Hematopoietic multipotent progenitor cell treated with erythropoietin and hydrocortisone succinate and interleukin-3 and kit ligand, for 8 days (in vitro differentiated cells): ENCODE measurements around the gene CDCA5.

ENCODE experiments used
- DNase-seq: peaks from one replicate; pipeline ENCODE4 v3.0.0-alpha.2; 2015

The CDCA5 gene

DNA sequence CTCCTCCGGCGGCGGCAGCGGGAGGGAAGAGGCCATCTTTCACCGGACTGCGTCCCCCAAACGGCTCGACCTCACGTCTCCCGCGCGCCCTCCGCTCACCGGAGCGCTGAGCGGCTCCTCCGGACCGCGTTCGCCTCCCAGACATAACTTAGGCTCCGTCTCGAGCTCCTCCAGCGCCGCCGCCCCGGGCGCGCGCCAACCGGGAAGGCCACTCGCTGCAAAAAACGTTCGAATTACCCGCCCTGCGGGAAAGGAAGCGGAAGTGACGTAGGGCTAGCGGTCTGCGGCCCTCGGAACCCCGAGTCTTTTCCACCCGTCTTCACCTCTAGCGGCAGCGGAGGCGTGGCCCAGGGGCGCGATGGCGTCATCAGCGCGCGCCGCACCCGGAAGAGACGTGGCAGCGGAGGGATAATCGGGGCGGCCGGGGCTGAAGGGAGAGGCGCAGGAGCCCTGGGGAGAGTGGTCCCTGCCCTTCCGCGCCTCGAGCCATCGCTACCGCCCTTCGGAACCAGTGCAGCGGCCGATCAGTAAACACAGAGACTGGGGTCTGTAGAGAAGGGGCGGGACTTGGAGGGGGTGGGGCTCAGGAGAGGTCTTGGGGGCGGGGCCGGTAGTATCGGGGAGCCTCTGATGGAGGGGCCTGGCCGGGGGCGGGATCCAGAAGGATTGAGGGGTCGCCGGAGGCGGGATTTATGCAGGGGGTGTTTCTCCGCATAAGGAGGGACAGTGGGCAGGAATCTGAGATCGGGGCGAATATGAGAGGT lies at the start of gene CDCA5, which contains the start of gene ZFPL1:
Gene CDCA5, minus strand, starts transcription at position 207 of the 764 bp plus-strand sequence. Its CDS starts 62 bp downstream, at position 145.
Gene ZFPL1, plus strand, starts transcription at position 389 of the 764 bp plus-strand sequence. CDS start 477 bp downstream, outside the sequence.
- DNase-seq: peak; percentile 94

GRCh38 chr11:65132988-65133700 lies 49.3 kb upstream of the CDCA5 start:
- peak; percentile 69 for DNase-seq

DNA sequence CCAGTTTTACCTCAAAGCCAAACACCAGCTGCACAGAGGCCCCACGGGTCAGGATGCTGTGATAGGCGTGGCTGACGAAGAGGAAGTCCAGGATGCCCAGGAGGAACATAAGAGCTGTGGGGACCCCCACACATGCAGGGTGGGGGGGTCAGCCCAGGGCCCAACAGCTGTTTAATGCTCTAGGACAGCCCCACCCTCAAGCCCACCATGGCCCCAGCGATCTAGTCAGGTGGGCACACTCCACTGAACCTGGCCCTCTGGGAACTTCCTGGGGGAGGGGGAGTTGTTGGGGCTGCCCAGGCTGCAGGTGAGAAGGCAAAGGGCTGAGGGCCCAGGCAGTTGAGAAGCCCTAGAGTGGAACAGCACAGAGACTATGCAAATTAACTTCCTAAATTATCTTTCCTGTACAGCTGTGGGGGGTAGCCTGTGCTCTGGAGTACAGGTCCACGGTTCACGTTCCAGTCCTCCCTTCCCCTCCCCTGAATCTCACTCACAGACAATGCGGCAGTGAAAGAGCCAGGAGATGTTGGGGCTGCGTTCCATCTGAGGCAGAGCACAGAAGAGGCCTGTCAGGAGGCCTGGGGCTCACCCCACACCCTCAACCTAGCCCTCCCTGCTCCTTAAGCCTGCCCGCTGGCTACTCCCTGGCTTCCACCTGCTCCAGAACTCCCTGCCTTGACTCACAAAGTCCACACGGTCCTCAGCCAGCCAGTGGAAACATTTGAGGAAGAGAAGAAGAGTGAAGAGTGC lies 48.6 kb upstream of the CDCA5 start:
- DNase-seq: no peak

DNA sequence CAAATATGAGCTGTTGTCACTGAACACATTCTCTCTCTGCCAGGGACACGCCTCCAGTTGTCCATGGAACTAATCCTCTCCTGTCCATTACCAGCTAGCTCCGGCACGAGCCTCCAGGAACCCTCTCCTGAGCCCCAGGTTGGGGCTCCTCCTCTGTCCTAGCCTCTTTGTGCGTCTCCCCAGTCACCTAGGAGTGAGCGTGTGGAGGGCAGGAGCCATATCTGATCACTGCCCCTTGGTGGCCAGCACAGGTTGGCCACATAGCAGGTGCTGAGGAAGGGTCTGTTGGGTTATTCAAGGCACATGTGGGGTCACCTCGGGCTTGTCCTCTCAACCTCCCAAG lies 48.0 kb upstream of the CDCA5 start:
- no peak for DNase-seq

DNA sequence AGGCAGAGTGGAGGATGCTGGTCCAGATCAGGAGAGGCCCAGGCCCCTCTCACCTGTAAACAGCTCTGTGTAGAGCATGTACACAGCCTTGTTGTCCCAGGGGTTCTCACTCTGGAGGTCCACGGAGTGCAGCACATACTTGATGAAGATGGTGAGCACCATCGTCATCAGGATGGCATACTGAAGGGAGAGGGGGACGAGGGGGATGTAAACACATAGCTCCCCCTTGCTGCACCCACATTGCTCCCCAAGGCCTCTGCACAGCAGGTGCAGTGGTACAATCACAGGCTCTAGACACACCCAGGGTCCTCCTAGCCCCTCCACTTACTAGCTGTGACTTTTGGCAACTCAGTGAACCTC lies 47.6 kb upstream of the CDCA5 start:
- DNase-seq: no peak

- no peak for DNase-seq
Measured at GRCh38 chr11:65130631-65131416, 47.0 kb upstream of the CDCA5 start.

DNA sequence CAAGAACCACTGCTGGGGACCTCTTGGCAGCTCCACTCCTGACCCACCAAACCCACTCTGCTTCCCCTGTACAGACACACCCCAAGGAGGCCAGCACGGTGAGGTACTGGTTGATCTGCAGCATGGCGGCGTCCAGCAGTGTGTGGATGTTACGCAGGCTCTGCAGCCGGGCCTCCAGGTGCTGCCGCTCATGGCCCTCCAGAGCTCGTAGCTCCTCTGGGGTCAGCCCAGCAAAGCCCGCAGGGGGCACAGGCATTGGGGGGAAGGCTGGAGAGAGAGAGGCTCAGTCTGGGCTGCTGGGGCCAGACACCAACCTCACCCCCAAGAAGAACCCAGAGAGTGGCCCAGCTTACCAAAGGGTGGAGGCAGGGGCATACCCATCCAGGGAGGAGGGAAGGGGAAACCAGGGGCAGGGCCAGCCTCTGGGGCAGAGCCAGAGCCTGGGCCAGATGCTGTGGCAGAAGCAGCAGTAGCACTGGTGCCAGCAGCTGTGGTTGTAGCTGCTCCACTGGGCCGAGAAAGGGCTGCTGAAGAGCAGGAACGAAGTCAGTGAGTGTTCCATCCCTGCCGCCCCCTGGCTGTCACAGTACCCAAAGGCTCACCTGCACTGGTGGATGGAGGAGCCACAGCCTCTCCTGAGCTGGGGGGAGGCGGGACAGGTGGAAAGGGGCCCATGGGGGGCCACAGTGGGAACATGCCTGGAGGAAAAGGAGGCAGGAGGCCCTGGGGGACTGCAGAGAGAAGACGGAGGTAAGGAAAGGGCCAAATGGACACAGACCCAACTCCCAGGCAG lies 46.0 kb upstream of the CDCA5 start:
- DNase-seq: no peak

DNA sequence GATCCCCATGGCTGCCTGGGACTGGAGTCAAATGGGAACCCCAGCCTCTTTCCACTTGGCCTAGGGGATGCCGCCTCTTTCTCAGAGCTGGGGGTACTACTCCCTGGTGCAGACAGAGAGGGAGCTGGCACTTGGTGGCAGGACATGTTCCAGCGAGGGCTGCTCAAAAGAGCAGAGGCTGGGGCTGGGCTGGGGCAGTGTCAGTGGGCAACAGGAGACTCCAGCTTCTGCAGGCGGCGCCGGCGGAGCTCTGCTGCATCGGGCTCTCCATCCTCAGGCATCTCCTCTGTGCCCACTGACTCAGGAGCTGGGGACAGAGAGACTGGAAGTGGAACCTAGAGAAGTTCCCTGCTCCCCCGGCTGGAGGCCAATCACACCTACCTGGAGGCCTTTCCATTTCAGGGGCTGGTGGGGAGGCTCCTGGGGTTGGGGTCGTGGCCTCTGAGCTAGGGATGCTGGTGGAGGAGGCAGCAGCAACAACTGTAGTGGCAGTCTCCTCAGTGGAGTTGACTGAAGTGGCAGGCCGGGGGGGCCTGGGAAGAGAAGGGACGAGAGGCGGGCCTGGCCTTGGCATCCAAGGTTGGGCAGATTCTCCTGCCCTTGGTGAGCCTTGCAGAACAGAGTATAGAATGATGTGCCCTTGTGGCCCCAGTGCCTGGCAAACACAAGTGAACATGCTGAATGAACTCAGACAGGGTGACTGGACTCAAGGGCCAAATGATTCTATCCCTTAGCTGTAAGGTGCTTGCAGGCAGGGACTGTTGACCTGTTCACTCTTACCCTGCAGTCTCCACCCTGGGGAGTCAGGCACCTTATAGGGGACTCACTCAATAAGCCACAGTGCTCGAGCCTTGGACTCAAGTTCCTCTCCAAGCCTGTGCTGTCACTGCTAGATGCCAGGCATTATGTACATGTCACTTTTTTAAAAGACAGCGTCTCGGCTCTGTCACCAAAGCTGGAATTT lies 44.6 kb upstream of the CDCA5 start:
- no peak for DNase-seq

DNA sequence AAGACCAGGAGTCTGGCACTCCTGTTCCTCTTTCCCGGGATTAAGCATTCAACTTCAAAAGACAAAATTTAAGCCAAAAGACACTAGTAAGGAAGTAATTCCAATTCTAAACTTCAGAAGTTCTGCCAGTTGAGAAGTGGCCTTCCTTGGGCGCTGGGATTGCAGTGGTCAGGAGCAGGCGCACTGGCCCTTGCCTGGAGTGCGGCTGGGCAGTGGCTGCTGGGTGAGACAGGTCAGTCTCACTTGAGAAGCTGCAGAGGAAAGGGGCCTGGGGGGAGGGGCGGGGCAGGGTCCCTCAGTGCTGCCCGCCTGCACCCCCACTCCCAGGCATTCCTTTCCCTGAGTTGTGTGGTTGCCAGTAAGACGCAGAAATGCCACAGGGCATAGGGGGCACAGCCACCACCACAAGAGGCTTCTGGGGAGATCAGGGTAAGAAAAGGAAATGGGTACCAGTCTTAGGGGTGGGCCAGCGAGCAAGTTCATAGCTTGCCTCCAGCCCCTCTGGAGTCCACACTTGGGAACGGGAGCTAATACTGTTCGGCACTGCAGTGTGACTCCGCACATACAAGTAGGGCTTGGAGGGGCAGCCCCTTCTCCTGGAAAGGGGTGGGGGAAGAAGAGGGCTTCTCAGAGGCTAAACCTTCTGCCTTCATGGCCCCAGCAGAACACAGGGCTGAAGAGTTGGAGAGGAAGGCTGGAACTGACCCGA lies 43.8 kb upstream of the CDCA5 start:
- no peak for DNase-seq

GRCh38 chr11:65126624-65127274 lies 42.9 kb upstream of the CDCA5 start:
- DNase-seq: no peak

GRCh38 chr11:65125197-65126056 lies 41.6 kb upstream of the CDCA5 start:
- DNase-seq: no peak

DNA sequence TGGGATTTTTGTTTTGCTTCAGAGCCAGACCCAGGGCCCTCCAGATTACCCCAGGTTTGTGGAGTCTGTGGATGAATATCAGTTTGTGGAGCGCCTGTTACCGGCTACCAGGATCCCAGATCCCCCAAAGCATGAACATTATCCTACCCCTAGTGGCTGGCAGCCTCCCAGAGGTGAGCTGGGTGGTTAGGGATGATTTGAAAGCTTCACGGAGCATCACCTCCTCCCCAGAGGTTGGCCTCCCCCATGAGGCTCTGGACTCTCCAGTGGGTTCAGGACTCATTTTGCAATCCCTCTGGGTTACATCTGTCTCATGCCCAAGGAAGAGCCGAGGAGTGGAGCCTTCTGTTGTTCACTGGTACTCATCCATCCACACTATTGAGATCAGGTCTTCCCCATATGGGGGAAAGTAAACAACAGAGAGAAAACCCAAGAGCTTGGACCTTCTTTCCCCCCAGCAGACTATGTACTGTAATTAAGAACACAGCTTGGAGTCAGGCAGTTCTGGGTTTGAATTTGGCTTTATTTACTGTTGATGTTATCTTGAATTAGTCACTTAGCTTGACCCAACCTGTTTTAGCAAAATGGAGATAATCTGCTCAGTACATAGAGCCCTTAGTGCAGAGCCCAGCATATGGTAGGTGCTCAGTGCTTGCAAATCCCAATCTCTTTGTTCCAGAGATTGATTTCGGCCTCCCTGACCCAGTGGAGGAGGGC lies 40.8 kb upstream of the CDCA5 start:
- no peak for DNase-seq

- peak; percentile 98 for DNase-seq
Measured at GRCh38 chr11:65121865-65122696, 38.2 kb upstream of the CDCA5 start, which contains the start of the genes FAU and MRPL49. FAU (minus strand) TSS chr11:65122134; CDS start chr11:65121813, 321 bp downstream. MRPL49 (plus strand) TSS chr11:65122321; CDS start chr11:65122347, 26 bp downstream.

- DNase-seq: peak; percentile 62
Measured at GRCh38 chr11:65121447-65121864, 37.6 kb upstream of the CDCA5 start.

DNA sequence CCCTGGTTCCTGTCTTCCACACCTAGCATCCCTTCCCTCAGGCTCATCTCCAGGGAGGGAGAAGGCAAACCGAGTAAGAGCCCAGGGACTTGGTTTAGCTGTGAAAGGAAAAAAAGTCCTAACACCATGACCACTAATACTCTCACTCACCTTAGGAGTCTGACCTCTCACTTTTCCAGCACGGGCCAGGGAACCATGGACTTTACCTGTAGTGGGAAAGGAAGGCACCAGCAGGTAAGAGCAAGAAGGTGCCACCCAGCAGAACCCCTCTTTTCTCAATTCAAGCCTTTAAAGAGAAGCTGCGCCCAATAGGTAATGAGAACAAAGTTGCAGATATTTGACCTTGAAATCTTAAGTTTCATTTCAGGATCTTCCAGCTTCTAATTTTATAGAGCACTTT lies 37.0 kb upstream of the CDCA5 start:
- DNase-seq: no peak

DNA sequence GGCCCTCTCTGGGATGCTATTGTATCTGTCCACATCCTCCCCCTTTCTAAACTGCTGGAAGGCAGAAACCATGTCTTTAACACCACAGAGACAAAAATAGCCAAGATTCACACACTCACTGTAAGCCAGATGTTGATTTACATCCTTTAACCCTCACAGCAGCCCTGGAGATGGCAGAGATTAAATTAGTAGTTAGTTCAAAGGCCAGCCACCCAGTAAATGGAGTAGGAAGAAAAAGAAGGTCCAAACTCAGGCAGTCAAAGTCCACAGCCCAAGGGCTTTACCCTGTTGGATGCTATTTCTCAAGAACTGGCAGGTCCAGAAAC lies 35.8 kb upstream of the CDCA5 start:
- no peak for DNase-seq
